ENCODE results near the gene UBE2K. TPM values are rescaled to one million over a fixed set of nuclear protein-coding genes. Genes with fewer than 3 reads are reported as not detected.

UBE2K gene
- total RNA-seq, 3 donors from 2014 or later: 82.0 to 89.0 (median 86.7) TPM

DNA sequence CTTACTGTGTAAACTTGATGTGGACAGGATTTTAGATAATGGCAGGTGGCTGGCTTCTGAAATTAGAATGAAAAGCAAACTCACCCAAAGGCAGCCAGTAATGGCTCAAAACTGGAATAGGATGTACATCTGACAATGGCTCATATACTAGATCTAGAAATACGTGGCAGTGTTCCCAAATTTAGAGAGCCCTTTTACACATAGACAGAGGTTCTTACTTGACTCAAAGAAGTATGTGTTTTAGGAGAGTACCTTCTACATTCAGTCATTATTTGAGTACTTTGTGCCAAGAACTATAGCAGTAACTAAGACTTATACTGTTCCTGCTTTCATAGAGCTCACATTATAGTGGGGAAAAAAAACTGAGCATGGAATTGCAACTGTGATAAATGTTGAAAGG, 48.0 kb downstream of the UBE2K start:
- Histone ChIP-seq H3K4me3 (no peak overlapping the region), H3K4me1 (ENCODE audit: low read depth) (no peaks in the 10 kb centered on the region), H3K36me3 (ENCODE audit: low read depth) (no peaks in the 10 kb centered on the region), H3K9me3 (no peaks in the 10 kb centered on the region)
- ATAC-seq (no peak), DNase-seq (no peak)
- TF ChIP-seq, protein P1, sequence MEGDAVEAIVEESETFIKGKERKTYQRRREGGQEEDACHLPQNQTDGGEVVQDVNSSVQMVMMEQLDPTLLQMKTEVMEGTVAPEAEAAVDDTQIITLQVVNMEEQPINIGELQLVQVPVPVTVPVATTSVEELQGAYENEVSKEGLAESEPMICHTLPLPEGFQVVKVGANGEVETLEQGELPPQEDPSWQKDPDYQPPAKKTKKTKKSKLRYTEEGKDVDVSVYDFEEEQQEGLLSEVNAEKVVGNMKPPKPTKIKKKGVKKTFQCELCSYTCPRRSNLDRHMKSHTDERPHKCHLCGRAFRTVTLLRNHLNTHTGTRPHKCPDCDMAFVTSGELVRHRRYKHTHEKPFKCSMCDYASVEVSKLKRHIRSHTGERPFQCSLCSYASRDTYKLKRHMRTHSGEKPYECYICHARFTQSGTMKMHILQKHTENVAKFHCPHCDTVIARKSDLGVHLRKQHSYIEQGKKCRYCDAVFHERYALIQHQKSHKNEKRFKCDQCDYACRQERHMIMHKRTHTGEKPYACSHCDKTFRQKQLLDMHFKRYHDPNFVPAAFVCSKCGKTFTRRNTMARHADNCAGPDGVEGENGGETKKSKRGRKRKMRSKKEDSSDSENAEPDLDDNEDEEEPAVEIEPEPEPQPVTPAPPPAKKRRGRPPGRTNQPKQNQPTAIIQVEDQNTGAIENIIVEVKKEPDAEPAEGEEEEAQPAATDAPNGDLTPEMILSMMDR (IDR thresholded peaks at IDR 0.05): no peak
- intact Hi-C loops (cut with DNase I, micrococcal nuclease): no loop called here

DNA sequence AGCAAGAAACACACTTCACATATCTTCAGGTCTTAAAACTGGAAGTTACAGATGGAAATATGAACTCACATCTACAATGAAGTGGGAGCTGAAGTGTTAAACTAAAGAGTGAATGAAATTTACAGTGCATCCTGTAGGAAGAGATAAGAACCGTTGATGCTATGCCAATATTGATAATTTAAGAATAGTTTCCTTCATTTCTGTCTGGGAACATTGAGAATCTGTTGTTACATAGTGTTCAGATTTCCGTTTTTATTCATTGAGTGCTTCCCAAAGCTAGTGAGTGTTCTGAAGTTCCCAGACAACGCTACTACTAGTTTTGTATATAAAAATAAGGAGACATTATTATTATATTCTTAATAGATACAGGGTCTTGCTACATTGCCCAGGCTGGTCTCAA, 52.3 kb downstream of the UBE2K start:
- intact Hi-C loops (cut with DNase I, micrococcal nuclease): no loop called here
- Histone ChIP-seq H3K4me3 (no peak overlapping the region), H3K36me3 (ENCODE audit: low read depth) (no peaks in the 10 kb centered on the region), H3K9me3 (no peaks in the 10 kb centered on the region), H3K4me1 (ENCODE audit: low read depth) (no peaks in the 10 kb centered on the region)
- DNase-seq (no peak), ATAC-seq (no peak)
- TF ChIP-seq, protein P1 (IDR thresholded peaks at IDR 0.05): no peak

DNA sequence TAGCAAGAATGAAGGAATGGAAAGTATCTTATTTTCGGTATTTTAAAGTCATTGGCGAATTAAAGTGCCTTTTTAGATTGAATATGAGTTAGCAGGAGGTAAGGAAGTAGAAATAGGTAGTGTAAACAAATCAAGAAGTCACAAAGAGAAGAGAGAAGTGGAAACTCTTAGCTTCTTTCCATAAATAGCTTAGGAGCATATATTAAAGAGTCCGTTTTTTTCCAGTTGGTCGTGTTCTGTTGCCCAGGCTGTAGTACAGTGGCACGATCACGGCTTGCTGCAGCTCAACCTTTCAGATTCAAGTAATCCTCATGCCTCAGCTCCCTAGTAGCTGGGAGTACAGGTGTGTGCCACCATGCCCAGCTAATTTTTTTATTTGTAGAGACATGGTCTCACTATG, 56.4 kb downstream of the UBE2K start:
- intact Hi-C loops (cut with DNase I, micrococcal nuclease): no loop called here
- no peak for ATAC-seq
- H3K9me3 ChIP-seq: no peaks in the 10 kb centered on the region
- no peak for DNase-seq
- no peaks in the 10 kb centered on the region for H3K36me3 ChIP-seq (ENCODE audit: low read depth)
- H3K4me3 ChIP-seq: no peak overlapping the region
- TF ChIP-seq, protein P1 (IDR thresholded peaks at IDR 0.05): no peak
- H3K4me1 ChIP-seq (ENCODE audit: low read depth): no peaks in the 10 kb centered on the region

DNA sequence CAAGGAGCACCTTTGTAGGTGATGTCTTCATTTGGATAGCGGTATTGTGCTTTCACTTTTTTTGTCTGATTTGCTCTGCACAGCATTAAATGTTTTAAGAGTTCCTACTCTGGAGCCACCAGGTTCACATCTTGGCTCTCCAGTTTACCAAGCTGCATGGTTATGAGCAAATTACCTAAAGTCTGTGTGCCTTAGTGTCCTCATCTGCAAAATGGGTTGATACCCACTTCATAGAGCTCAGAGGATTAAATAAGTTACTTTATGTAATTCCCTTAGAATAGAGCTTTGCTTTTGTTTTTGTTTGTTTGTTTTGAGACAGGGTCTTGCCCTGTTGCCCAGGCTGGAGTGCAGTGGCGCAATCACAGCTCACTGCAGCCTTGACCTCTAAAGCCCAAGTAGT, 58.2 kb downstream of the UBE2K start:
- H3K36me3 ChIP-seq (ENCODE audit: low read depth): no peaks in the 10 kb centered on the region
- DNase-seq (no peak), ATAC-seq (no peak)
- TF ChIP-seq, protein P1 (IDR thresholded peaks at IDR 0.05): no peak
- no peak overlapping the region for H3K4me3 ChIP-seq
- H3K4me1 ChIP-seq (ENCODE audit: low read depth): no peaks in the 10 kb centered on the region
- intact Hi-C loops (cut with DNase I, micrococcal nuclease): no loop called here
- H3K9me3 ChIP-seq: no peaks in the 10 kb centered on the region

DNA sequence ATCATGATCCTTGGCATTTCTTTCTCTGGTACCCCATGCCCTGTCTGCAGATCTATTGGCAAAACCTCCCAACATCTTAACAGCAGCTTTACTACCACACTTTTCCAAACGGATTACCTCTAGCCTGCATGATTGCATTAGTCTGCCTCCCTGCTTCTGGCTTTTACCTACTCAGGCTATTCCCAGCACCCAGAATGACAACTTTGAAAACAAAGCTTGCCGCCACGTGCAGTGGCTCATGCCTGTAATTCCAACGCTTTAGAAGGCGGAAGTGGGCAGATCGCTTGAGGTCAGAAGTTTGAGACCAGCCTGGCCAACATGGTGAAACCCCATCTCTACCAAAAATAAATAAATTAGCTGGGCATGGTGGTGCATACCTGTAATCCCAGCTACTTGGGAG, 60.2 kb downstream of the UBE2K start:
- Histone ChIP-seq H3K9me3 (no peaks in the 10 kb centered on the region), H3K4me1 (ENCODE audit: low read depth) (no peaks in the 10 kb centered on the region), H3K4me3 (no peak overlapping the region), H3K36me3 (ENCODE audit: low read depth) (no peaks in the 10 kb centered on the region)
- no peak for DNase-seq
- TF ChIP-seq, protein P1 (IDR thresholded peaks at IDR 0.05): no peak
- intact Hi-C loops (cut with DNase I, micrococcal nuclease): no loop called here
- no peak for ATAC-seq

DNA sequence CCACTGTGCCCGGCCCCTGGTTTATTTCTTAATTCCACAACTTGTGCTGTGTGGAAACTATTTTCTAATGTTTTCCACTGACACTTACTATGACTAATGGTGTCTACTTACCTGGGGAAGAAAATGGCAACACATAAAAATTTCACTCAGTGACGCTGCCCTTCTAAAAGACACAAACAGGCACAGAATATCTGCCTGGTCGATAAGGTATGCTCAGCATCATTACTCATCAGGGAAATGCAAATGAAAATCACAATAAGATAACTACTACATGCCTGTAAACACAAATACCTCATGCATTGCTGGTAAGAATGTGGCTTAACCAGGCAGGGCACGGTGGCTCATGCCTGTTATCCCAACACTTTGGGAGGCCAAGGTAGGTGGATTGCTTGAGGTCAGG, 61.6 kb downstream of the UBE2K start:
- intact Hi-C loops (cut with DNase I, micrococcal nuclease): no loop called here
- DNase-seq (no peak), ATAC-seq (no peak)
- H3K9me3 ChIP-seq: no peaks in the 10 kb centered on the region
- TF ChIP-seq, protein P1 (IDR thresholded peaks at IDR 0.05): no peak
- peaks cover 6% of the 10 kb centered on the region for H3K36me3 ChIP-seq (ENCODE audit: low read depth)
- H3K4me3 ChIP-seq: no peak overlapping the region
- H3K4me1 ChIP-seq (ENCODE audit: low read depth): no peaks in the 10 kb centered on the region

All from mucosa of descending colon (tissue), 3 donors.